Heart right ventricle (tissue), 16 donors: ENCODE measurements around the gene MIDN. TPM values are rescaled to one million over a fixed set of nuclear protein-coding genes. Genes with fewer than 3 reads are reported as not detected.

Experiments used
- ATAC-seq, 8 donors: fragments of 200-7000 bp; cut with Tn5 transposase; one replicate each; pipeline ENCODE4 v1.9.1; 2020; ENCODE audit warnings: mild to moderate bottlenecking in 8 of 8, moderate library complexity in 8 of 8, moderate number of reproducible peaks in 1 of 8
- DNase-seq, 2 donors: peaks; one replicate each; pipeline ENCODE4 v3.0.0-alpha.2; 2020
- H3K27ac ChIP-seq, 10 donors: fragments of 200-600 bp; sonication (generic) in 2 of 10; one replicate each; pipeline versions ENCODE4 v1.5.0 to v1.8.0; 2020 to 2022; ENCODE audit warnings: mild to moderate bottlenecking in 3 of 10
- H3K27me3 ChIP-seq, 7 donors: fragments of 200-600 bp; one replicate each; pipeline ENCODE4 v1.8.0; 2021 to 2022; ENCODE audit warnings: mild to moderate bottlenecking in 2 of 7
- H3K36me3 ChIP-seq, 9 donors: fragments of 200-600 bp; sonication (generic) in 1 of 9; one replicate each; pipeline versions ENCODE4 v1.5.0 to v1.8.0; 2020 to 2022; ENCODE audit warnings: mild to moderate bottlenecking in 2 of 9
- H3K4me1 ChIP-seq, 9 donors: fragments of 200-600 bp; sonication (generic) in 1 of 9; one replicate each; pipeline versions ENCODE4 v1.5.0 to v1.8.0; 2020 to 2022; ENCODE audit warnings: mild to moderate bottlenecking in 4 of 9
- H3K4me3 ChIP-seq, 10 donors: fragments of 200-600 bp; sonication (generic) in 2 of 10; one replicate each; pipeline versions ENCODE4 v1.5.0 to v1.8.0; 2020 to 2022; ENCODE audit warnings: mild to moderate bottlenecking in 7 of 10, moderate library complexity in 2 of 10
- H3K9me3 ChIP-seq, 11 donors: fragments of 200-600 bp in 10 of 11; sonication (generic) in 2 of 11; one replicate each; pipeline versions ENCODE4 v1.5.0 to v1.8.0; 2013 to 2022; ENCODE audit warnings: mild to moderate bottlenecking in 2 of 11, control low read depth in 1 of 11, moderate library complexity in 1 of 11
- CTCF ChIP-seq, 9 donors: fragments of 200-600 bp; sonication (generic) in 2 of 9; IDR thresholded peaks; one replicate each; pipeline versions ENCODE4 v1.5.0 to v1.8.0; 2021 to 2022; ENCODE audit warnings: antibody characterized with exemption in 9 of 9, mild to moderate bottlenecking in 5 of 9, moderate library complexity in 1 of 9
- WGBS, 2 donors: extraction: QIAGEN DNeasy Blood & Tissue Kit; methylation state at CpG; one replicate each; pipeline ENCODE4 v1.1.7; 2013; ENCODE audit warnings: inconsistent platforms in 1 of 2; 5-methylcytosine and 5-hydroxymethylcytosine counted together
- intact Hi-C, 10 donors: fragments of 100-400 bp; cut with DNase I; formaldehyde crosslinking; loops; one replicate each; pipeline versions ENCODE4 v1.11.1 to v1.14.2; 2022
- polyA plus RNA-seq, 2 donors: library from polyadenylated mRNA; stranded (reverse); fragments of 200-250 nt; gene quantifications; one replicate each; pipeline ENCODE4 v1.2.3, GENCODE V29; 2013
- total RNA-seq, 10 donors: library from RNA; stranded (reverse); fragmentation: NEBNext Ultra II Directional in 3 of 10; extraction: Animal tissue kit (Norgen Biotek cat#: 25700) in 3 of 10; gene quantifications; one replicate each; pipeline versions ENCODE4 v1.2.1 to v1.2.4, GENCODE V29; 2021 to 2023
- donor health status: Arrhythmogenic right ventricular cardiomyopathy.
- donor health status: ischemic (EF 13 %, LVEDD 7.1; RV severe dilation, severe dysfunction).
- donor health status: healthy with polysubstance abuse.
- donor health status: DM: no; HTN: yes; CAD: no.
- donor health status: DM: no; HTN: no; CAD: no.
- donor health status: ischemic (EF 25% LVEDD 6.9; RV normal size, moderate dysfunction).
- donor health status: ischemic (EF 25% LVEDD 5.7; RV mildly dilated, moderate dysfunction).
- donor health status: healthy.
- donor health status: DM: yes; HTN: yes; CAD: no.
- donor health status: Ischemic cardiomyopathy.
- donor health status: ischemic (EF 35%, LVEDD 5.7; RV mildly dilated, moderate dysfunction).
- donor health status: nonischemic (EF 11% LVEDD 7.7; RV severe dilation, severe dysfunction).
- donor health status: DM: yes; HTN: yes; CAD: no.
- donor health status: PGD.
- donor health status: ischemic (EF 29% LVEDD 5.4; RV normal size, mild dysfunction).
- donor health status: nonischemic (EF 23%, LVEDD 6.1; RV moderate dilation, normal function).

The MIDN gene
- total and polyA plus RNA-seq, 12 donors, result 22.7 to 236 (median 63.7) TPM

- TF ChIP-seq CTCF (IDR thresholded peaks at IDR 0.05), result no peak
- Histone ChIP-seq H3K27ac (no peak overlapping the region), H3K9me3 (no peaks in the 10 kb centered on the region), H3K27me3 (peaks cover 21 to 94% (median 89%) of the 10 kb centered on the region in 7 donors), H3K36me3 (no peaks in the 10 kb centered on the region), H3K4me1 (peaks cover 0 to 16% (median 3%) of the 10 kb centered on the region in 9 donors), H3K4me3 (no peak overlapping the region)
- 83 to 86% methylated on average over 41 of the region's 41 CpGs for WGBS, 2 donors
- intact Hi-C loops, result loop anchor here in 5 of 10 donors (5.0 to 10.0 kb wide), 4 partner anchors 66 to 86 kb away; a partner anchor contains a TSS
- ATAC-seq, result no peak
- no peak for DNase-seq
These were observed 40.7 kb downstream of the MIDN start for GRCh38 chr19:1288833-1289685.

- H3K36me3 ChIP-seq, result no peaks in the 10 kb centered on the region
- peaks cover 17 to 94% (median 89%) of the 10 kb centered on the region in 7 donors for H3K27me3 ChIP-seq
- 81 to 85% methylated on average over 19 of the region's 19 CpGs for WGBS, 2 donors
- no peak overlapping the region for H3K4me3 ChIP-seq
- H3K9me3 ChIP-seq, result no peaks in the 10 kb centered on the region
- intact Hi-C loops, result loop anchor here in 5 of 10 donors (5.0 to 10.0 kb wide), 4 partner anchors 65 to 85 kb away; a partner anchor contains a TSS
- TF ChIP-seq CTCF (IDR thresholded peaks at IDR 0.05), result no peak
- no peak for DNase-seq
- H3K27ac ChIP-seq, result no peak overlapping the region
- H3K4me1 ChIP-seq, result peaks cover 0 to 16% (median 3%) of the 10 kb centered on the region in 9 donors
- no peak for ATAC-seq
These were observed 41.3 kb downstream of the MIDN start for GRCh38 chr19:1289686-1290025.

DNA sequence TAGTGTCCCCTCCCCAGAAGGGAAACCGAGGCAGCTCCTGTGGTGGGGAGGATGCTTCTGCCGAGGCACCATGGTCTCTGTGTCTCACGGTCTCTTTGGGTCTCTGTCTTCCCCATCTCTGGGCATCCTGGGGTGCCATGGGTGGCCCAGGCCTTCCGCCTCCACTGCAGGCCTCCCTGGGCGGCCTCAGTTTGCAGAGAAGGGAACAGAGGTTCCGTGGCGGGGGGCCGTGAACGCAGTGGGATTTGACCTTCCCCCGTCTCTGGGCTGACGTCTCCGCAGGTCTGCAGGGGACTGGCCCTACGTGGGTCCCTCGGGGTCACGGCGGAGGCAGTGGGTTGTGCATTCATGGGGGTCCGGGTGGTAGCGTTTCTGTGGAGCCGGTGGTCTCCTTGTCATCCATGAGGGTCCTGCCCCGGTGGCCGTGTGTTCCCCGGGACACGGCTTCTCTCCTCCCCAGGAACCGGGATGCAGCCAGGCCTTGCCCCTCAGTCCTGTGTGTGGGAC is 41.9 kb downstream of the MIDN start:
- peaks cover 21 to 94% (median 88%) of the 10 kb centered on the region in 7 donors for H3K27me3 ChIP-seq
- no peak for DNase-seq
- intact Hi-C loops, result no loop called here

More for the DNA sequence above, 41.9 kb downstream of the MIDN start:
- Histone ChIP-seq H3K9me3 (no peaks in the 10 kb centered on the region), H3K36me3 (no peaks in the 10 kb centered on the region), H3K4me1 (peaks cover 0 to 16% (median 3%) of the 10 kb centered on the region in 9 donors), H3K27ac (no peak overlapping the region), H3K4me3 (no peak overlapping the region)
- ATAC-seq, result no peak
- 88 to 93% methylated on average over 24 of the region's 24 CpGs for WGBS, 2 donors
- no peak for TF ChIP-seq CTCF (IDR thresholded peaks at IDR 0.05)
